Measurements from ENCODE around the gene CYBC1.

DNA sequence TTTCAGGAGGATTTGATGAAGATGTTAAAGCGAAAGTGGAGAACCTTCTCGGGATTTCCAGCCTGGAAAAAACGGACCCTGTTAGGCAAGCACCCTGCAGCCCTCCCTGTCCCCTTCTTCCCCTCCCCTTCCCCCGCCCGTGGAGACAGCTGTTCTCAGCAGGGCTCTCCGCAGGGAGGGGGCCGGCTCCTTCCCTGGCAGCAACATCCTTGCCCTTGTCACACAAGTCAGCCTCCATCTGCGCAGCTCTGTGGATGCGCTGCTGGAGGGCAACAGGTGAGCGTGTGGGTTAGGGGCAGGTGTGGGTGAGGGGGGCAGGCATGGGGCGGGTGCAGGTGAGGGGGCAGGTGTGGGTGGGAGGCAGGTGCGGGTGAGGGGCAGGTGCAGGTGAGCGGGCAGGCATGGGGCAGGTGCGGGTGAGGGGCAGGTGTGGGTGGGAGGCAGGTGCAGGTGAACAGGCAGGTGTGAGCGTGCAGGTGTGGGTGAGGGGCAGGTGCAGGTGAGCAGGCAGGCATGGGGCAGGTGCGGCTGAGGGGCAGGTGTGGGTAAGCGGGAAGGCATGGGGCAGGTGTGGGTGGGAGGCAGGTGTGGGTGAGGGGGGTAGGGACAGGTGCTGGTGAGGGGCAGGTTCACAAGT lies 9.4 kb downstream of the CYBC1 start:
- TF ChIP-seq, protein P1, sequence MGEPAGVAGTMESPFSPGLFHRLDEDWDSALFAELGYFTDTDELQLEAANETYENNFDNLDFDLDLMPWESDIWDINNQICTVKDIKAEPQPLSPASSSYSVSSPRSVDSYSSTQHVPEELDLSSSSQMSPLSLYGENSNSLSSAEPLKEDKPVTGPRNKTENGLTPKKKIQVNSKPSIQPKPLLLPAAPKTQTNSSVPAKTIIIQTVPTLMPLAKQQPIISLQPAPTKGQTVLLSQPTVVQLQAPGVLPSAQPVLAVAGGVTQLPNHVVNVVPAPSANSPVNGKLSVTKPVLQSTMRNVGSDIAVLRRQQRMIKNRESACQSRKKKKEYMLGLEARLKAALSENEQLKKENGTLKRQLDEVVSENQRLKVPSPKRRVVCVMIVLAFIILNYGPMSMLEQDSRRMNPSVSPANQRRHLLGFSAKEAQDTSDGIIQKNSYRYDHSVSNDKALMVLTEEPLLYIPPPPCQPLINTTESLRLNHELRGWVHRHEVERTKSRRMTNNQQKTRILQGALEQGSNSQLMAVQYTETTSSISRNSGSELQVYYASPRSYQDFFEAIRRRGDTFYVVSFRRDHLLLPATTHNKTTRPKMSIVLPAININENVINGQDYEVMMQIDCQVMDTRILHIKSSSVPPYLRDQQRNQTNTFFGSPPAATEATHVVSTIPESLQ (CRISPR knock-in tag; IDR thresholded peaks at IDR 0.05) = no peak
- TF ChIP-seq, protein P2, sequence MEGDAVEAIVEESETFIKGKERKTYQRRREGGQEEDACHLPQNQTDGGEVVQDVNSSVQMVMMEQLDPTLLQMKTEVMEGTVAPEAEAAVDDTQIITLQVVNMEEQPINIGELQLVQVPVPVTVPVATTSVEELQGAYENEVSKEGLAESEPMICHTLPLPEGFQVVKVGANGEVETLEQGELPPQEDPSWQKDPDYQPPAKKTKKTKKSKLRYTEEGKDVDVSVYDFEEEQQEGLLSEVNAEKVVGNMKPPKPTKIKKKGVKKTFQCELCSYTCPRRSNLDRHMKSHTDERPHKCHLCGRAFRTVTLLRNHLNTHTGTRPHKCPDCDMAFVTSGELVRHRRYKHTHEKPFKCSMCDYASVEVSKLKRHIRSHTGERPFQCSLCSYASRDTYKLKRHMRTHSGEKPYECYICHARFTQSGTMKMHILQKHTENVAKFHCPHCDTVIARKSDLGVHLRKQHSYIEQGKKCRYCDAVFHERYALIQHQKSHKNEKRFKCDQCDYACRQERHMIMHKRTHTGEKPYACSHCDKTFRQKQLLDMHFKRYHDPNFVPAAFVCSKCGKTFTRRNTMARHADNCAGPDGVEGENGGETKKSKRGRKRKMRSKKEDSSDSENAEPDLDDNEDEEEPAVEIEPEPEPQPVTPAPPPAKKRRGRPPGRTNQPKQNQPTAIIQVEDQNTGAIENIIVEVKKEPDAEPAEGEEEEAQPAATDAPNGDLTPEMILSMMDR (IDR thresholded peaks at IDR 0.05) = no peak
- TF ChIP-seq, protein P3, sequence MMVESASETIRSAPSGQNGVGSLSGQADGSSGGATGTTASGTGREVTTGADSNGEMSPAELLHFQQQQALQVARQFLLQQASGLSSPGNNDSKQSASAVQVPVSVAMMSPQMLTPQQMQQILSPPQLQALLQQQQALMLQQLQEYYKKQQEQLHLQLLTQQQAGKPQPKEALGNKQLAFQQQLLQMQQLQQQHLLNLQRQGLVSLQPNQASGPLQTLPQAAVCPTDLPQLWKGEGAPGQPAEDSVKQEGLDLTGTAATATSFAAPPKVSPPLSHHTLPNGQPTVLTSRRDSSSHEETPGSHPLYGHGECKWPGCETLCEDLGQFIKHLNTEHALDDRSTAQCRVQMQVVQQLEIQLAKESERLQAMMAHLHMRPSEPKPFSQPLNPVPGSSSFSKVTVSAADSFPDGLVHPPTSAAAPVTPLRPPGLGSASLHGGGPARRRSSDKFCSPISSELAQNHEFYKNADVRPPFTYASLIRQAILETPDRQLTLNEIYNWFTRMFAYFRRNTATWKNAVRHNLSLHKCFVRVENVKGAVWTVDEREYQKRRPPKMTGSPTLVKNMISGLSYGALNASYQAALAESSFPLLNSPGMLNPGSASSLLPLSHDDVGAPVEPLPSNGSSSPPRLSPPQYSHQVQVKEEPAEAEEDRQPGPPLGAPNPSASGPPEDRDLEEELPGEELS (CRISPR knock-in tag; IDR thresholded peaks at IDR 0.05) = no peak
- TF ChIP-seq ZNF121 (CRISPR knock-in tag; IDR thresholded peaks at IDR 0.05) (no peak), NR2C2 (CRISPR knock-in tag; IDR thresholded peaks at IDR 0.05) (no peak), IRF2 (CRISPR knock-in tag; IDR thresholded peaks at IDR 0.05; ENCODE audit: borderline replicate concordance, low read depth) (no peak), SMAD4 (CRISPR knock-in tag; IDR thresholded peaks at IDR 0.05) (no peak), NFYB (CRISPR knock-in tag; conservative IDR thresholded peaks at IDR 0.05; ENCODE audit: low read depth) (no peak), SP1 (CRISPR knock-in tag; conservative IDR thresholded peaks at IDR 0.05) (no peak), KAT7 (CRISPR knock-in tag; IDR thresholded peaks at IDR 0.05; ENCODE audit: borderline replicate concordance) (no peak)
- TF ChIP-seq, protein P4, sequence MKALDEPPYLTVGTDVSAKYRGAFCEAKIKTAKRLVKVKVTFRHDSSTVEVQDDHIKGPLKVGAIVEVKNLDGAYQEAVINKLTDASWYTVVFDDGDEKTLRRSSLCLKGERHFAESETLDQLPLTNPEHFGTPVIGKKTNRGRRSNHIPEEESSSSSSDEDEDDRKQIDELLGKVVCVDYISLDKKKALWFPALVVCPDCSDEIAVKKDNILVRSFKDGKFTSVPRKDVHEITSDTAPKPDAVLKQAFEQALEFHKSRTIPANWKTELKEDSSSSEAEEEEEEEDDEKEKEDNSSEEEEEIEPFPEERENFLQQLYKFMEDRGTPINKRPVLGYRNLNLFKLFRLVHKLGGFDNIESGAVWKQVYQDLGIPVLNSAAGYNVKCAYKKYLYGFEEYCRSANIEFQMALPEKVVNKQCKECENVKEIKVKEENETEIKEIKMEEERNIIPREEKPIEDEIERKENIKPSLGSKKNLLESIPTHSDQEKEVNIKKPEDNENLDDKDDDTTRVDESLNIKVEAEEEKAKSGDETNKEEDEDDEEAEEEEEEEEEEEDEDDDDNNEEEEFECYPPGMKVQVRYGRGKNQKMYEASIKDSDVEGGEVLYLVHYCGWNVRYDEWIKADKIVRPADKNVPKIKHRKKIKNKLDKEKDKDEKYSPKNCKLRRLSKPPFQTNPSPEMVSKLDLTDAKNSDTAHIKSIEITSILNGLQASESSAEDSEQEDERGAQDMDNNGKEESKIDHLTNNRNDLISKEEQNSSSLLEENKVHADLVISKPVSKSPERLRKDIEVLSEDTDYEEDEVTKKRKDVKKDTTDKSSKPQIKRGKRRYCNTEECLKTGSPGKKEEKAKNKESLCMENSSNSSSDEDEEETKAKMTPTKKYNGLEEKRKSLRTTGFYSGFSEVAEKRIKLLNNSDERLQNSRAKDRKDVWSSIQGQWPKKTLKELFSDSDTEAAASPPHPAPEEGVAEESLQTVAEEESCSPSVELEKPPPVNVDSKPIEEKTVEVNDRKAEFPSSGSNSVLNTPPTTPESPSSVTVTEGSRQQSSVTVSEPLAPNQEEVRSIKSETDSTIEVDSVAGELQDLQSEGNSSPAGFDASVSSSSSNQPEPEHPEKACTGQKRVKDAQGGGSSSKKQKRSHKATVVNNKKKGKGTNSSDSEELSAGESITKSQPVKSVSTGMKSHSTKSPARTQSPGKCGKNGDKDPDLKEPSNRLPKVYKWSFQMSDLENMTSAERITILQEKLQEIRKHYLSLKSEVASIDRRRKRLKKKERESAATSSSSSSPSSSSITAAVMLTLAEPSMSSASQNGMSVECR (CRISPR knock-in tag; IDR thresholded peaks at IDR 0.05; ENCODE audit: borderline replicate concordance) = no peak
- TF ChIP-seq, protein P5, sequence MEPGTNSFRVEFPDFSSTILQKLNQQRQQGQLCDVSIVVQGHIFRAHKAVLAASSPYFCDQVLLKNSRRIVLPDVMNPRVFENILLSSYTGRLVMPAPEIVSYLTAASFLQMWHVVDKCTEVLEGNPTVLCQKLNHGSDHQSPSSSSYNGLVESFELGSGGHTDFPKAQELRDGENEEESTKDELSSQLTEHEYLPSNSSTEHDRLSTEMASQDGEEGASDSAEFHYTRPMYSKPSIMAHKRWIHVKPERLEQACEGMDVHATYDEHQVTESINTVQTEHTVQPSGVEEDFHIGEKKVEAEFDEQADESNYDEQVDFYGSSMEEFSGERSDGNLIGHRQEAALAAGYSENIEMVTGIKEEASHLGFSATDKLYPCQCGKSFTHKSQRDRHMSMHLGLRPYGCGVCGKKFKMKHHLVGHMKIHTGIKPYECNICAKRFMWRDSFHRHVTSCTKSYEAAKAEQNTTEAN (CRISPR knock-in tag; IDR thresholded peaks at IDR 0.05) = no peak
- TF ChIP-seq, protein P6, sequence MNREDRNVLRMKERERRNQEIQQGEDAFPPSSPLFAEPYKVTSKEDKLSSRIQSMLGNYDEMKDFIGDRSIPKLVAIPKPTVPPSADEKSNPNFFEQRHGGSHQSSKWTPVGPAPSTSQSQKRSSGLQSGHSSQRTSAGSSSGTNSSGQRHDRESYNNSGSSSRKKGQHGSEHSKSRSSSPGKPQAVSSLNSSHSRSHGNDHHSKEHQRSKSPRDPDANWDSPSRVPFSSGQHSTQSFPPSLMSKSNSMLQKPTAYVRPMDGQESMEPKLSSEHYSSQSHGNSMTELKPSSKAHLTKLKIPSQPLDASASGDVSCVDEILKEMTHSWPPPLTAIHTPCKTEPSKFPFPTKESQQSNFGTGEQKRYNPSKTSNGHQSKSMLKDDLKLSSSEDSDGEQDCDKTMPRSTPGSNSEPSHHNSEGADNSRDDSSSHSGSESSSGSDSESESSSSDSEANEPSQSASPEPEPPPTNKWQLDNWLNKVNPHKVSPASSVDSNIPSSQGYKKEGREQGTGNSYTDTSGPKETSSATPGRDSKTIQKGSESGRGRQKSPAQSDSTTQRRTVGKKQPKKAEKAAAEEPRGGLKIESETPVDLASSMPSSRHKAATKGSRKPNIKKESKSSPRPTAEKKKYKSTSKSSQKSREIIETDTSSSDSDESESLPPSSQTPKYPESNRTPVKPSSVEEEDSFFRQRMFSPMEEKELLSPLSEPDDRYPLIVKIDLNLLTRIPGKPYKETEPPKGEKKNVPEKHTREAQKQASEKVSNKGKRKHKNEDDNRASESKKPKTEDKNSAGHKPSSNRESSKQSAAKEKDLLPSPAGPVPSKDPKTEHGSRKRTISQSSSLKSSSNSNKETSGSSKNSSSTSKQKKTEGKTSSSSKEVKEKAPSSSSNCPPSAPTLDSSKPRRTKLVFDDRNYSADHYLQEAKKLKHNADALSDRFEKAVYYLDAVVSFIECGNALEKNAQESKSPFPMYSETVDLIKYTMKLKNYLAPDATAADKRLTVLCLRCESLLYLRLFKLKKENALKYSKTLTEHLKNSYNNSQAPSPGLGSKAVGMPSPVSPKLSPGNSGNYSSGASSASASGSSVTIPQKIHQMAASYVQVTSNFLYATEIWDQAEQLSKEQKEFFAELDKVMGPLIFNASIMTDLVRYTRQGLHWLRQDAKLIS (CRISPR knock-in tag; IDR thresholded peaks at IDR 0.05; ENCODE audit: borderline replicate concordance) = no peak
- TF ChIP-seq, protein P7, sequence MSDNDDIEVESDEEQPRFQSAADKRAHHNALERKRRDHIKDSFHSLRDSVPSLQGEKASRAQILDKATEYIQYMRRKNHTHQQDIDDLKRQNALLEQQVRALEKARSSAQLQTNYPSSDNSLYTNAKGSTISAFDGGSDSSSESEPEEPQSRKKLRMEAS (CRISPR knock-in tag; IDR thresholded peaks at IDR 0.05) = no peak

Measured in WTC11 (cell line).